ENCODE results near the gene PRSS53. TPM values are rescaled to one million over a fixed set of nuclear protein-coding genes. Genes with fewer than 3 reads are reported as not detected.
A peak's percentile ranks its signal among the peaks of the same experiment; 100 is the strongest.

PRSS53 gene
- total RNA-seq, 2 donors from 2014 or later = 1.7 to 2.8 TPM

GRCh38 chr16:31108035-31108793, 19.5 kb upstream of the PRSS53 start, which contains the start of gene BCKDK:
BCKDK (plus strand) TSS chr16:31108386; CDS start chr16:31109224, 838 bp downstream.
- Mint-ChIP-seq H3K27me3 (ENCODE audit: insufficient read depth) (no peaks in the 10 kb centered on the region), H3K36me3 (ENCODE audit: low read depth) (peaks cover 29% of the 10 kb centered on the region), H3K4me3 (peak within 1 kb of the TSS; percentile 57), H3K9me3 (peaks cover 5% of the 10 kb centered on the region), H3K27ac (no peak within 1 kb of the TSS), H3K4me1 (no peaks in the 10 kb centered on the region)
- H3K4me3 ChIP-seq (ENCODE audit: low read length) = peak within 1 kb of the TSS; percentile 80
- DNase-seq = peak; percentile 88
- H3K27ac ChIP-seq (ENCODE audit: low read depth, low read length) = no peak within 1 kb of the TSS
- peaks cover 31% of the 10 kb centered on the region for H3K36me3 ChIP-seq (ENCODE audit: control insufficient read depth, insufficient read depth, low read length)
- WGBS, 2 experiments (ENCODE audit: insufficient coverage in 1 of 2, insufficient read length in 1 of 2) = 5 to 14% methylated on average over 26 to 68 of the region's 68 CpGs
- no peaks in the 10 kb centered on the region for H3K27me3 ChIP-seq (ENCODE audit: control insufficient read depth, insufficient read depth, low read length, poor library complexity, severe bottlenecking)
- no peaks in the 10 kb centered on the region for H3K9me3 ChIP-seq (ENCODE audit: control insufficient read depth, low read length)
- H3K4me1 ChIP-seq (ENCODE audit: control insufficient read depth, insufficient read depth, low read length) = no peaks in the 10 kb centered on the region
- H3K9ac ChIP-seq (ENCODE audit: extremely low read depth, low read length, poor library complexity, severe bottlenecking) = peak within 1 kb of the TSS; percentile 38
- TF ChIP-seq CTCF (conservative IDR thresholded peaks at IDR 0.05) = no peak

GRCh38 chr16:31107465-31107867, 18.7 kb upstream of the PRSS53 start:
- DNase-seq = no peak
- WGBS, 2 experiments (ENCODE audit: insufficient coverage in 1 of 2, insufficient read length in 1 of 2) = 90 to 96% methylated on average over 6 of the region's 6 CpGs

More at GRCh38 chr16:31107465-31107867, 18.7 kb upstream of the PRSS53 start:
- Mint-ChIP-seq H3K9me3 (peaks cover 9% of the 10 kb centered on the region), H3K36me3 (ENCODE audit: low read depth) (peaks cover 27% of the 10 kb centered on the region), H3K4me3 (peak overlapping the region; percentile 57), H3K27me3 (ENCODE audit: insufficient read depth) (no peaks in the 10 kb centered on the region), H3K27ac (no peak overlapping the region), H3K4me1 (no peaks in the 10 kb centered on the region)
- Histone ChIP-seq H3K9ac (ENCODE audit: extremely low read depth, low read length, poor library complexity, severe bottlenecking) (no peak overlapping the region), H3K4me1 (ENCODE audit: control insufficient read depth, insufficient read depth, low read length) (no peaks in the 10 kb centered on the region), H3K27me3 (ENCODE audit: control insufficient read depth, insufficient read depth, low read length, poor library complexity, severe bottlenecking) (no peaks in the 10 kb centered on the region), H3K27ac (ENCODE audit: low read depth, low read length) (no peak overlapping the region), H3K9me3 (ENCODE audit: control insufficient read depth, low read length) (no peaks in the 10 kb centered on the region), H3K36me3 (ENCODE audit: control insufficient read depth, insufficient read depth, low read length) (peaks cover 26% of the 10 kb centered on the region), H3K4me3 (ENCODE audit: low read length) (peak overlapping the region; percentile 80)
- TF ChIP-seq CTCF (conservative IDR thresholded peaks at IDR 0.05) = no peak

Data from endodermal cell (in vitro differentiated cells).